Thyroid gland (tissue), 4 donors: Measurements from ENCODE around the gene CDK13.

Experiments
- CTCF ChIP-seq, 6 experiments: fragments of 200-600 bp in 3 of 6; fragments of 450-650 bp in 3 of 6; sonication (generic) in 3 of 6; IDR thresholded peaks; one replicate each; pipeline ENCODE4 v1.5.1; 2016 to 2019; ENCODE audit warnings: antibody characterized with exemption in 6 of 6, mild to moderate bottlenecking in 2 of 6, inconsistent platforms in 1 of 6, moderate library complexity in 1 of 6
- POLR2A ChIP-seq, 2 donors: fragments of 450-650 bp; IDR thresholded peaks; one replicate each; pipeline ENCODE4 v1.6.1; 2017; ENCODE audit warnings: antibody characterized with exemption in 2 of 2, mild to moderate bottlenecking in 2 of 2, moderate library complexity in 1 of 2

GRCh38 chr7:39923091-39923490 lies 27.0 kb upstream of the CDK13 start:
- TF ChIP-seq CTCF (IDR thresholded peaks at IDR 0.05) (no peak), POLR2A (IDR thresholded peaks at IDR 0.05) (no peak)
